DMS153 treated with DMSO at 0.1 percent for 48 hours (cell line): ENCODE measurements around the gene CRYBG1.

Experiments used
- DNase-seq: peaks from one replicate; lab custom pipeline; 2025; ENCODE audit not compliant: unreplicated experiment; lab: John Stamatoyannopoulos, UW

Gene CRYBG1

DNA sequence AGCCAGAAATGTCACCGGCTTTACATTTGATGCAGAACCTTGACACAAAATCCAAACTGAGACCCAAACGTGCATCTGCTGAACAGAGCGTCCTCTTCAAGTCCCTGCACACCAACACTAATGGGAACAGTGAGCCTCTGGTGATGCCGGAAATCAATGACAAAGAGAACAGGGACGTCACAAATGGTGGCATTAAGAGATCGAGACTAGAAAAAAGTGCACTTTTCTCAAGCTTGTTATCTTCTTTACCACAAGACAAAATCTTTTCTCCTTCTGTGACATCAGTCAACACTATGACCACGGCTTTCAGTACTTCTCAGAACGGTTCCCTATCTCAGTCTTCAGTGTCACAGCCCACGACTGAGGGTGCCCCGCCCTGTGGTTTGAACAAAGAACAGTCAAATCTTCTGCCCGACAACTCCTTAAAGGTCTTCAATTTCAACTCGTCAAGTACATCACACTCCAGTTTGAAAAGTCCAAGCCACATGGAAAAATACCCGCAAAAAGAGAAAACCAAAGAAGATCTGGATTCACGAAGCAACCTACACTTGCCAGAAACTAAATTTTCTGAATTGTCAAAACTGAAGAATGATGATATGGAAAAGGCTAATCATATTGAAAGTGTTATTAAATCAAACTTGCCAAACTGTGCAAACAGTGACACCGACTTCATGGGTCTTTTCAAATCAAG, 160.3 kb downstream of the CRYBG1 start:
- no peak for DNase-seq

DNA sequence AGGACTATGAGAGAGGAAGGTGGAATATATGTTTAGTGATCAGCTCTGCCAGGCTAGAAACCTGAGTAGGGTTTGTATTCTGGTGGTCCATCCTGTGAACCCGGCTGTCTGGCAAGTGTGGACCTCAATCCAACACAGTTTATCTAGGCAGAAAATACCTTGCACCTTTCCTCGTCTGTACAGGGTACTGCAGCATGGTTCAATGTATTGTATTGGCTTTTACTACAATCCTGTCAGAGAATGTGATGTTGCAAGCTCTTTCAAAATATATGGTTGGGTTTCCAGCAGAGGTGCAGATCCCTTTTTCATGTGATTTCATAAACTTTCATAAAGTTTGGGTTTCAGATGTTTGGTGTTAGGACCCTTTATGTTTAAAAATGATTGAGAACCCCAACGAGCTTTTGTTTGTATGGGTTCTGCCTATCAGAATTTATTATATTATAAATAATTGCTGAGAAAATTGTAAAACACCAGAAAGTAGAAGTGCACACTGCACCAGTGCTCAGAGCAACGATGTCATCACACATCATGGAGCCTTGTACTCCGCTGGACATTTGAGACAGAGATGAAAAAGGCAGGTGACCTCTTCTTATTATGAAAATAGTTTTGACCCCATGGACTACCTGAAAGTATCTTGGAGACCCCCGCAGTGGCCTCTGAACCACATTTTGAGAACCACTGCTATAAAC, 162.2 kb downstream of the CRYBG1 start:
- no peak for DNase-seq

DNA sequence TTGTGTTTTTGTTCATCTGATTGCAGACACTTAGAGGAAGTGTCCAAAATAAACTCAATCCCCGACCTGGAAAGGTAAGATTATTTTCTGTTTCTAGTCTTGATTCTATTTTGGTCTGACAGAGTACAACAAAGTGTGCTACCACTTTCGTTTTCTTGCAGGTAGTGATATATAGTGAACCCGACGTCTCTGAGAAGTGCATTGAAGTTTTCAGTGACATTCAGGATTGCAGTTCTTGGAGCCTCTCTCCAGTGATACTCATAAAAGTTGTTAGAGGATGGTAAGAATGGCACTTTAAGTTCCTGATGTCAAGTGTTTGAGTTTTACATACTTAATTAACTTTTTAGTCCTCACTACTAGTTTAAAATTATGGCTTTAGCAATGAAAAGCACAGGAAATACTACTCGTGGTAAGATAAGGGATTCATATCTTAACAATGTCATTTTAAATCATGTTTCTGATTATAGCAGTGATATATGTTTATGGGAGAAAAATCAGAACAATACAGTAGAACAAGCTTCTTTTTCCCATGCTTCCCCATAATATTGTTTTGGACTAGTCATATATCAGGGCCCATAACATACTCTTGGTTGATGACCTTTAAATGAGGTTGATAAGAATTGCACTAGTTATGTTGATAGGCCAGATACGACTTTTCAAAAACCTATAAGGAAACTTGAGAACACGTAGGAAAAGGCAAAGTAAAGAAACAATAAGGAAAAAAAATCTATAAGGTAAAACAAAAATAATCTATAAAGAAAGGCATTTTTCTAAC, 164.8 kb downstream of the CRYBG1 start:
- DNase-seq, result no peak

DNA sequence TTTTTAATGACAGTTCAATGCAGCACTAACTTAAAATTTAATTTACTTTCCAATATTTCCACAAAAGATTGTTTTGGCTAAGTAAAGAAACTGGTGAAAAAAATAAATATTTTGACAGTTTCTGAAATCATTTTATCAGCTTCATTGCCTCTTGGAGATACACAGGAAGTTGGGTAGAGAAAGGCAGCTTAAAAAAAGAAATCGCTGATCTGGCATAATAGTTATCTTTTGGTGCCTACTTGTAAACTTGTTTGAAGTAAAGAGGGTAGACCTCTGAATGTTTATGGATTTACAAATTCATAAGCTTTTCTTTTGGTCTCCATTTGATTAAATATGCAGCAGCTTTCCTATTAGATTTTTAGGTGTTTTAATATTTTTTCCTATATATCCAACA, 165.4 kb downstream of the CRYBG1 start:
- DNase-seq, result no peak

DNA sequence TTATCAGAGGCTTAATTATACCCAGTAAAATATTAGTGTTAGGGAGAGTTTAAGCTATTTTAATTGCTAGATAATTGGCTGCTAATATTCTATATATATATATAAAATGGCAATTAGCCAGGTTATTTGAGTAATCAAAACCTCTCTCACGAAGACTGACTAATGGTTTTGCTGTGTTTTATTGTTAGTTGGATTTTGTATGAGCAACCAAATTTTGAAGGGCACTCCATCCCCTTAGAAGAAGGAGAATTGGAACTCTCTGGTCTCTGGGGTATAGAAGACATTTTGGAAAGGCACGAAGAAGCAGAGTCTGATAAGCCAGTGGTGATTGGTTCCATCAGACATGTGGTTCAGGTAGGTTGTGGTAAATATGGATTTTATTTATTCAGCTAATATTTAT, 166.6 kb downstream of the CRYBG1 start:
- no peak for DNase-seq

DNA sequence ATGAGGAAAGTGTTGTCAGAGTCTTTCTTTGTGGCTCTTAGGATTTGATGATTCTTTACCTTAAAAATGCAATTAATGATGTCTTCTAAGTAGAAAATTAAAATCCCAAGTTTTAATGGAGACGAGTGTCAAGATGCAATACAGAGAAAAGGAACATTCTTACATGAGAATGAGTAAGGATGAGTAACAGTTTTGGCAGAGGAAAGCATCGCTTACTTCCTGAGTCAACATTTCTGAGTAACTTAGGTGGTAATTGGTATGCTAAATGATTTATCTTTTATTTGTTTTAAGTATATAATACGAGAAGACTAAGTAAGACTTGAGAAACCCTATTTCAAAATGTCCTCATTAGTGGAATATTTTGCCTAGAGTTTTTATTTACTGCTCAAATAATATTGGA, 167.5 kb downstream of the CRYBG1 start:
- no peak for DNase-seq

DNA sequence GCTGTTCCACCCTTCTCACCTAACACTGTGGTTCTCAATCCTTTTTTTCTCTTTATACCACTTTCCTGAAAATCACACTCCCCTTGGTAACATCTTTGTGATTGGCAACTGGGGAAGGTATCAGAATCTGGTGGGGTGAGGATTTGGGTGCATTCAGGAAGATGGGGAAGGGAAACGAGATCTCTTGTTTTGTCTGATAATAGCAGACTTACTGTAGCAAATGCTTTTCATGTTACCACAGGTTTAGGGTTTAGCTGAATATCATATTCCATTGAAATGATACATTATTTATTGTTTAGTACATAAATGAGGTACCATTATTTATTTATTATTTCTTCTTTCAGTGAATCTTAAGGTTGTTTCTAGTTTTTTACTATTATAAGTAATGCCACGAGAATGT, 168.0 kb downstream of the CRYBG1 start:
- DNase-seq, result no peak

DNA sequence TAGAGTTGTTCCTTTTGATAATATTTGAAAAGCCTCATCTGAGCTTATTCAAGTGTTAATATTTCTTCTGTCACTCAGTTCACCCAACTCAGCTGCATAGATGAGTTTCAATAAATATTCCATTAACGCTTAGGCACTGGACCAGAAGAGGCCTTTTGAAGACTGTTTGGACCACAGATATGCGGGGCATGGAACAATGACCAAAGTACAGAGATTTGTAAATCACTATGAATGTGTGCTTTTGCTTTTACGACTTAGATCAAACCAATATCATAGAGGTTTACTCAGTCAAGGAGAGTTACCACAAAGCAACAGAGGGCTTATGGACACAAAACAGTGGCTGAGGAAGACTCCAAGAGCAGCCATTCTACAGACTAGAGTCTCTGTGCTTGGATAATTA, 168.9 kb downstream of the CRYBG1 start:
- DNase-seq, result no peak

DNA sequence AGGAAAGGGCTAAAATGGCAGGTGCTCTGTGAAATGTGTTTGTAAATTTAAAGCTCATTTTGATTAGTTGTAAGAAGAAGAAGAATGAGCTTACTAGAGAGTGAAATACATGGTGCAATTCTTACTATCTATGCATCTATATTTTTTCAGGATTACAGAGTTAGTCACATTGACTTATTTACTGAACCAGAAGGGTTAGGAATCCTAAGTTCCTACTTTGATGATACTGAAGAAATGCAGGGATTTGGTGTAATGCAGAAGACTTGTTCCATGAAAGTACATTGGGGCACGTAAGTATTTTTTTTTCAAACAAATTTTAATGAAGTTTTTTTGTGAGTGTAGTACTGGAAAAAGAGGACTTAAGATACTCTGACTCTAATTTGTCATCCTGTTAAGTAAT, 169.5 kb downstream of the CRYBG1 start:
- DNase-seq, result no peak

DNA sequence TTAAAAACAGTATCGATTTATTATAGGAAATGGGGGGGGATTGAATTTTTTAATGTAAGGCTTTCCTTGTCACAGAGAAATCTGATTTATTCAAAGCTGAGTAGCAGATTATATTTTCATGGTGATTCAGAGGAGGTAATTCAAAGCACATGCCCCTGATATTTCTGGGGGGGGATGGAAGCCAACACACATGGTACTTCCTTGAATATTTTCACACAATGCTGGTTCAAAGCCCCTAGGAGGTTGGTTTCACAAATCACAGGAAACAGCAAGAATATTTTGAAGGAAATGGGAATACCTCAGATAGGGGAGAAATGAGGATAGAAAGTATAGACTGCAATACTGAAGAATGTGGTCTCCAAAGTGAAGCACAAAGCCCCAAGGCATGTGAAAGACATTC, 170.0 kb downstream of the CRYBG1 start:
- DNase-seq, result no peak

DNA sequence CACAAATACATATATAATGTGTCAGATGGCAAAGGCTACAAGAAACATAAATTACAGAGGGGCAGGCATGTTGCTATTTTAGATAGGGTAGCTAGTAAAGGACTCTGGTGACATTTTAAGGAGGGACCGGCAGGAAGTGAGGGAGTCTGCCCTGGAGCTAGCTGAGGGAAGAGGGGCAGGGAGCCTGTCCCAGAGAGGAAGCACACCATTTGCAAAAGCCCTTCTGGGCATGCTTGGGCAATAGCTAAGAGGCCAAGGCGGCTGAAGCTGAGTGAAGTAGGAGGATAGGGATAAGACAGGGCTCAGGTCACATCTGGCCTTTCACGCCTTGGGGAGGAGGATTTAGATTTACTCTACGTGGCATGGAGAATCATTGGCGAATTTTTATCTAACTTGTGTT, 172.5 kb downstream of the CRYBG1 start:
- DNase-seq, result no peak

DNA sequence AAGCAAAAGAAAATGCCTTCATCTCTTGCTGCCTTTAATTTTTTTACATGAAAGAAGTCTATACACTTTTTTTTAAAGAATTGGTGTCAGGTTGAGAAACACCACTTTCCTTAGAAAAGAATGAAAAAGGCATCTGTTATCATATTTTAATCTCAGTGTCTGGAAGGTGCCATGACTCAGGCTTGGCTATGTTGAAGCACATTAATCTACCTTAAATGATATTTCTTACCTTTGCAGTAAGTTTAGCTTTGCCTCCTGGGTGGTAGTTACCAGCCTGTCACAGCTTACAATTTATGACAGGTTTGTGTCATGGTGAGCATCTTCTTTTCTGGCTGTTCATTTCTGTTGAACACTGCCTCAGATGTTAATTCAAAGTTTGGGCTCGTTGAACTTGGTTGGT, 173.5 kb downstream of the CRYBG1 start:
- no peak for DNase-seq

DNA sequence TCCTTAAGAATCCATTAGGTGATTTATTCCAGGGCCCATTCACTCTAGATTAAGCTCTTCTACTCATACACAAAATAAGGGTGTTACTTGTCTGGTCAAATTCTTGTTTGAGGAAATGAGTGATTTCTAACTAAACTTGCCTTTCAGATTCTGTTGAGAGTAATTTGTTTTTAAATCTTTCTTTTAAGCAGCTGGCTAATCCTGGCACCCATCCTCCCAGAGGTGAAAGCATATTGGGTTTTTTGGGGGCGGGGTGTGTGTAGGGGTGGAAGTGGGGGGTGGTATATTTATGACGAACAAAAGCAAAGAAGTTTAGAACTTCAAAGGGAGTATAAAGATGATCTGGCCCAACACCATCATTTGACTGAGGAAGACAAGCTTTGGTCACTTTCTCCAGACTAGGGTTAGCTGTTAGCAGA, 174.1 kb downstream of the CRYBG1 start:
- DNase-seq, result no peak

DNA sequence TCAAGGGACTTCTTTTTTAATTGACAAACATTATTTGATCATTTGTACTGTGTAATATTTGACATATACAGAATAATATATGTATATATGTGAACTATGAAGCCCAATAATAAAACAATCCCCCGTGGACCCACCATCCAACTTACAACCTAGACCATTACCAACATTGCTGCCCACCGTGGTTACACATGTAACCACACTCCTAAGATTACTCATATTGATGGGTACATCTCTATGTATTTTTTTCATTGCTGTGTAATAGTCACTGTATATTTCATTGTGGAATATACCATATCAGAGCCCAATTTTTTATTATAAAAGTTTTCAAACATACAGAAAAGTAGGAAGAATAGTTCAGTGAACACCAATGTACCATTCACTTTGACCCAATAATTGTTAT, 174.5 kb downstream of the CRYBG1 start:
- no peak for DNase-seq

DNA sequence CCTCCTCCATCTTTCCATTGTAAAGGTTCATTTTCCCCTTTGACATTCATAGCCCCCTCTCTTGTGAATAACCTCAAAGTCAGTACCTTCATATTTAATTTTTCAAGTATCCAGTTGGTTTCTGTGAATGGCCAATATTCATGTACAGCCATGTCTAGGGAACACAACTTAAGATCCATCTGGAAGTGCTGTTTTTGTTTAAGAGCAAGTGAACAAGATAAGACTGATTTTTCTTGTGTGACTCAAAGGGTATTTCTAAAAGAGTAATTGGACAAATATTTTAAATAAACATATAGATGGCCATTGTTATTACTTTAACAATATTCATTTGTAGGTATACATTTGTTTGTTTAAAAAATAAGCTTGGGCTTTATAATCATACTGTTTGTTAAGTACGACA, 175.8 kb downstream of the CRYBG1 start:
- no peak for DNase-seq

DNA sequence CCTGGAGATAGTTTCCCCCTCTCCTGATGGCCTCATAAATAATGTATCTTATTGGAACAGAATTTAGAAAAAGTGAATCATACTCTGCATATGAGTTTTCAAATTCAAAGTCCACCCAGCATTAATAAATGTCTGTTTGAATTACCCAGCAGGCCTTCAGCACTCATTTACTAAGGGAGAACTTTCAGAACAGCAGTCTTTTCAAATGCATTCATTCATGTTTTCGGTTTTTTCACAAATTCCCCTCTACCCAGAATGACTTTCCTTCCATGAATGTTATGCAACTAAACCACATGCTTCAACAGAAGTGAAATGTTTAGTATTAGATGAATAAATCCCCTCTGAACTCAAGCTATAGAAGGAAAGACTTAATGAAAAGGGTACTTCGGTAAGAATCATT, 176.3 kb downstream of the CRYBG1 start:
- no peak for DNase-seq

DNA sequence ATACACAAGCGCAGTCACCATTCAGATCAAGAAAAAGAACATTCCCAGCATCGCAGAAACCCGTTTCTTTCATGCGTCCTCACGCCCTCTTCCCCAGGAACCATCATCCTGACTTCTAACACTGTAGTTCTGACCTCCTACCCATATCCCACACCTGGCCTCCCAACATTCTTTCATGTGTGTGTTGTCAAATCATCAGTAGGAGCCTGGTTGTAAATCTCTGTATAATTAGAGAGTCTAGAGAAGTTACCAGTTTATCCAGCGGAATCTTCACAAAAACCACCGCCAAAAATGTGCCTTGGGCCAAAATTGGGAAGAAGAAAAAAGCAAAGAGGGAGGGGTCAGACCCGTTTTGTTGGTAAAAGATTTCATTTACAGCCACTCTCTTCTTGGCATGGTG, 177.1 kb downstream of the CRYBG1 start:
- DNase-seq, result no peak

DNA sequence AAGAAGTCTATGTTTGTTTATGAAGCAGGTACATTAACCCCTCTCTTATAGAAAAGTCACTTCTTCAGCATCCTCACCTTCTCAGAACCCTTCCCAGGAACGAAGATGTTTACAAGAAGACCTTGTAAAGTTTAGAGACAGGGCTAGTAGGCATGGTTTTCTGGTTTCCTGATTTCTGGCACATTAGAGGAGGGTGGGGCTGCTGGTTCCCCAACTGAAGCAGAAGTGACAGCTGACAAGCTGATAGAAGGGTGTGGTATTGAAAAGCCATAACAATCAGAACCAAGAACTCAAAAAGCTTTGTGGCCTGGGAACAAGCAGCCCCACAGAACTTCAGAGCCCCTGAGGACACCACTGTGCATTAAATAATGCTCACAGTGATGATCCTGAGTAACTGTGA, 177.6 kb downstream of the CRYBG1 start:
- no peak for DNase-seq

DNA sequence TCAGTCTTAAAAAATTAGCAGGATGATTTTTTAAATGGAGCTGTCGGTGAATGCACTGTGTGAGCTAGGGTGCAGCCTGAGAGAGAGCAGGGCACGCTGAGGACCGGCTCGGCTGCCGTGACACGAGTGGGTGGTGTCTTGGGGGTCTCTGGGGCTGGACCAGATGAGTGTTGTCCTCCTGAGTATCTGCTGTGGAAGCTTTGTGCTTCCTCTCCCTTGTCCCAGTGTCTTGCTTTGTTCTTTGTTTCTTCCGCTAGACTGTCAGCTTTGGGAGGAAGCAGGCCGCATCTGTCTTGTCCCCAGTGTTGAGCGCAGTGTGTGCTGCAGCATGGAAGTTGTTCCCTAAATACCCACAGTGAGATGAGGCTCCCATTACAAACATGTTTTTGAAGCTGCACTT, 179.4 kb downstream of the CRYBG1 start:
- no peak for DNase-seq

DNA sequence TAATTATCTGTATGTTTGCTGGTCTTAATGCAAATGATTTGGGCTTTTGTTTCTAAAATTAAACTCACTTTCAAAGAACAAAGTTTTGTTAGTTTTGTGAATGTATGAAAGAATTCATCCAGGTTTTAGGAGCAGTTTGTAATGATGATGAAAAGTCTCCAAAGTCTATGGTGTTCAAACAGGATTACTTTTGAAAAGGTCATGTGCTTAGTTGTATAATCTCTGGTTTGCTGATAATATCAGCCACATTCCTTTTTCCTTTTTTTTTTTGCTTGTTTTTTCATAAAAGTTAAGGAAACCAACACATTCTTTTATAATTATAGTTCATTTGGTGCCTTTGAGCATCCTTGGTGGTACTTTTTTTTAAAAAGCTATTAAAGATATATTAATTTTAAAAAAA, 179.9 kb downstream of the CRYBG1 start:
- no peak for DNase-seq

DNA sequence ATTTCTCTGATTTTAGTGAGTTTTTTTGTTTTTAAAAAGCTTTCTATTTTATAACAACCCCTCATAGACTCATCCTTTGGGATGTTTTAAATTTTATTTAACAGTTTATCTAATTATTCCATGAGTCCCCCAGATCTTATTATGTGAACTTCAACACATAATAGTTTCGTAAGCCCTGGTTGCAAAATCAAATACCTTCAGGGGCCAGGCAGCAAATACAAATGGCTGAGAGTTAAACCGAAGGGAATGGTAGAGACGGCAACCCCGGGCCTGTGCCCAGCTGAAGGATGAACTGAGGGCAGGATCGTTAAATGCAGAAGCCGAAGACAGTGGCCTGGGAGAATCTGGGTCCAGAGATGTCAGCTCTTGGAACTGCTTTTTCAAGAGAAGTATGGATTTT, 180.4 kb downstream of the CRYBG1 start:
- no peak for DNase-seq

DNA sequence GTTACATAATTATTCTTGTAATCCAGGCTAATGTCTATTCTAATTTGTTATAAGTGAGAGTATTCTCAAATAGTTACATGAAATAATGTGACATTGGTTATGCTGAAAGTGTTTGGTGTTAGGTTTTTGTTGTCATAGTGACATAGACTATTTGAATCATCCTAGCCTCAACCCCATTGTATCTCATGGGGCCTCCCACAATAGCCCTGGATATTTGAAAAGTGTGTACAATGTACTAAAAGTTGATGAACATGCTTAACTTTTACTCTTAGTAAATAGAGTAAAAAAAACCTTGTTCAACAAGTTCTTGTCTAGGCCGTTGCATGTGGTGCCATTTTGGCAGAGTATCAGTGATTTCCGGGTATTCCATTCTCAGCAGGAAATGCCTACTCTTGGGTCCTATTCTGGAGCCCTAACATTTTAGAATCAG, 185.8 kb downstream of the CRYBG1 start:
- no peak for DNase-seq
